ENCODE results near the gene ZNF222. TPM values are rescaled to one million over a fixed set of nuclear protein-coding genes. Genes with fewer than 3 reads are reported as not detected.

The ZNF222 gene
- total RNA-seq, 4 donors from 2014 or later = 2.0 to 7.3 (median 2.1) TPM

DNA sequence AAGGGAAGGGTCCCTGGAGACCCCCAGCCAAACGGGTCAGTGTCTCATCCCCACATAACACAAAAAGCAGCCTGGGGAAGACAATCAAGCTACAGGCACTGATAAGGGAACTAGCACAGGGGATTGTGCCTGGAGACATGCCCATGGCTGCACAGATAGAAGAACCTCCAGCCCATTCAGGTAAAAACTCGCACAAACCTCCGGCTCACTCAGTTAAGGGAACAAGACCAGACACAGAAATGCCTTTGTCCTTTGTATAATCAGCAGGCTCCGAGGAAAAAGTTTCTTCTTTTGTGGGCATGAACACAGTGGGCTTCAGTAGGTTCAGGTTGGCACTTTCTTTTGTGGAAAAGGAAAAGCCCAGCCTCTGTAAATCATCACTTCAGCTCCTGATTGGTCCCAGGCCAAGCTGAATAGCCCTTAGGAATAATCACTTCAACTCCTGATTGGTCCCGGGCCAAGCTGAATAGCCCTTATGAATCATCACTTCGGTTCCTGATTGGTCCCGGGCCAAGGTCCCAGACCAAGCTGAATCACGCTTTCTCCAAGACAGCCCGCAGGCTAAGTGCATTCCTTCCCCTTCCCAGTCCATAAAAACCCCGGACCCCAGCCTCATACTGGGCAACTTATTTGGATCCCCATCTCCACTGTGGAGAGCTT, 27.4 kb upstream of the ZNF222 start:
- TF ChIP-seq CTCF (IDR thresholded peaks at IDR 0.05) = no peak
- no peaks in the 10 kb centered on the region for H3K27me3 ChIP-seq
- no peak for DNase-seq (ENCODE audit: low spot score in 2 of 2)
- no peak overlapping the region for H3K27ac ChIP-seq
- H3K9me3 ChIP-seq = peaks cover 0 to 57% (median 1%) of the 10 kb centered on the region in 4 donors
- 83 to 85% methylated on average over 10 of the region's 10 CpGs for WGBS, 2 donors
- H3K4me3 ChIP-seq = no peak overlapping the region
- peaks cover 0 to 6% (median 3%) of the 10 kb centered on the region in 4 donors for H3K4me1 ChIP-seq
- peaks cover 8 to 54% (median 12%) of the 10 kb centered on the region in 3 donors for H3K36me3 ChIP-seq

GRCh38 chr19:44002212-44002565, 23.0 kb upstream of the ZNF222 start:
- DNase-seq (ENCODE audit: low spot score in 2 of 2) = no peak
- TF ChIP-seq CTCF (IDR thresholded peaks at IDR 0.05) (no peak), EP300 (IDR thresholded peaks at IDR 0.05) (no peak), POLR2A (IDR thresholded peaks at IDR 0.05) (no peak)
- H3K36me3 ChIP-seq = peaks cover 0 to 27% (median 2%) of the 10 kb centered on the region in 3 donors
- H3K27ac ChIP-seq = peak overlapping the region in 3 of 4 donors; percentile 63 to 85 (median 78)
- H3K9me3 ChIP-seq = peaks cover 0 to 32% (median 1%) of the 10 kb centered on the region in 4 donors
- peak overlapping the region; percentile 71 to 91 (median 72) for H3K4me3 ChIP-seq
- 10 to 12% methylated on average over 8 of the region's 8 CpGs for WGBS, 2 donors
- peaks cover 0 to 17% (median 6%) of the 10 kb centered on the region in 4 donors for H3K4me1 ChIP-seq
- no peaks in the 10 kb centered on the region for H3K27me3 ChIP-seq

DNA sequence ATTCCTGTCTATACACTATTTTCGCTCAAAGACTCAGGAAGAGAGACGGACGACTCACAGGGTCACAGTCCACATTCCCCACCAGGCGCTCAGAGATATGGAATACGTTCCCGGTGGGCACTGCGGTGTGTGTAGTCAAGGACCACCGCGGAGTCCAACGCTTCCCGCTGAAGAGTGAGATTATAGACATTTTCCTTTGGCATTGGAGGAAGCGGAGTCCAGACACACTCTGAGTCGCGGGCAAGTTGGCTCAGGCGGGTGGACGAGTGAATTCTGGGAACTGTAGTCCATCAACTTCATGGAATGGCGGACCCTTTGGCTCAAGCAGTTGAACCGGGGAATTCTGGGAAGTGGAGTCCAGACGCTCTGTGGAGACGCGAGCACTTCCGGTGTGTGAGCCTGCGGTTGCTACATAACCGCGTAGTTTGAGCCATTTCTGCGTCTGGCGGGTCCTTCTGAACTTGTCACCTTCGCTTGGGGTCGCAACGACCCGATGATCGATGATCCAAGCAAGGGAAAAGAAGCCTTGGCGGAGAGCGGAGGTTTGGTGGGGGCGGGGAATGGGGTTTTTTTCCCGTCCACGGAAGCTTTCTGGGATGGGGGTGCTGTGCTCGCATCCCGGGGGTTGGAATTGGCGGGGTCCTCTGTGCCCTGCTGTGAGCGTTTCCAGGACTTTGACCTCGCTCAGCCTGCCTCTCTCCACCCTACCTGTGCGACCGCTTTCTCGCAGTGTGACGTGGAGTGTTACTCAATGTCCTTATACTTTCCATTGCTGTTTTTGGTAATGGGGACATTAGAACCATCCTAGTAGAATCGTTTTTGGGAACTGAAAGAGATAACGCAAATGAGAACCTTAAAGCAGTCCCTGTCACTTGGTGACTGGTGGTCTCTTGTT, 22.4 kb upstream of the ZNF222 start, which contains the start of gene ZNF230:
TSS of gene ZNF230 (plus strand) at position 392 of the 895 bp plus-strand sequence. CDS start 4,122 bp downstream, outside the sequence.
- Histone ChIP-seq H3K27me3 (no peaks in the 10 kb centered on the region), H3K9me3 (peaks cover 0 to 32% (median 6%) of the 10 kb centered on the region in 4 donors), H3K4me1 (peaks cover 0 to 17% (median 6%) of the 10 kb centered on the region in 4 donors), H3K36me3 (peaks cover 3 to 27% (median 8%) of the 10 kb centered on the region in 3 donors), H3K4me3 (peak within 1 kb of the TSS; percentile 71 to 91 (median 72)), H3K27ac (peak within 1 kb of the TSS; percentile 24 to 85 (median 70))
- TF ChIP-seq POLR2A (IDR thresholded peaks at IDR 0.05) = peak in 1 of 2 donors; percentile 18
- no peak for TF ChIP-seq CTCF (IDR thresholded peaks at IDR 0.05)
- TF ChIP-seq EP300 (IDR thresholded peaks at IDR 0.05) = peak; percentile 35 to 84
- 0 to 1% methylated on average over 48 of the region's 48 CpGs for WGBS, 2 donors
- DNase-seq (ENCODE audit: low spot score in 2 of 2) = peak; percentile 68 to 94

DNA sequence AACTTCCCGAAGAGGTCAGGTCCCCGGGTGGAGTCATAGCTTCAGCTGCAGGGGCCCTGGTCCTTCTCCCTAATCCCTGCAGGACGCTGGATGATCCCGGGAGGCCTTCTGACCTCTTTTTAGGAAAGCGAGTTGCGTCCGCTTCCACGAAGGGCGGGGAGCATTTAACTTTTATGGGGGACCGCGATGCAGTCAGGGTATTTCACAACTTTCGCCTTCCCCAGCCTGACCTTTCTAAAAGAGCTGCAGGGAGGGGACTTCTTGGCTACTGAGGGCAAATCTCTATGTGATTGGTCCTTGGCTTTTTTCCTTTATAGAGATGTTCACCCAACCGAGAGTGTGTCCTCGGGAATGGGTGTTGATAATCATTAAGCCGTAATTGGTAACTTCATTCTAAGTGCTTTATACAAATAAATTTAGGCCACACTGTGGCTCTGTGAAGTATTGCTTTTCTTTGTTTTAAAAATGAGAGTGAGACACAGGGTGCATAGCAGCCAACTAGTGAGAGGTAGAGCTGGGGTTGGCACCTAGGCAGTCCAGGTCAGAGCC, 21.6 kb upstream of the ZNF222 start:
- Histone ChIP-seq H3K4me3 (peak overlapping the region; percentile 71 to 91 (median 72)), H3K36me3 (peaks cover 4 to 31% (median 15%) of the 10 kb centered on the region in 3 donors), H3K9me3 (peaks cover 0 to 34% (median 6%) of the 10 kb centered on the region in 4 donors), H3K27ac (peak overlapping the region in 3 of 4 donors; percentile 63 to 85 (median 78)), H3K27me3 (no peaks in the 10 kb centered on the region), H3K4me1 (peaks cover 0 to 17% (median 6%) of the 10 kb centered on the region in 4 donors)
- DNase-seq (ENCODE audit: low spot score in 2 of 2) = no peak
- TF ChIP-seq EP300 (IDR thresholded peaks at IDR 0.05) = no peak
- no peak for TF ChIP-seq POLR2A (IDR thresholded peaks at IDR 0.05)
- TF ChIP-seq CTCF (IDR thresholded peaks at IDR 0.05) = no peak
- 2% methylated on average over 15 of the region's 15 CpGs for WGBS, 2 donors

Measured in tibial nerve (tissue), 4 donors.